ENCODE results near the gene UBE2F. TPM values are rescaled to one million over a fixed set of nuclear protein-coding genes. Genes with fewer than 3 reads are reported as not detected.
A peak's percentile ranks its signal among the peaks of the same experiment; 100 is the strongest.

The UBE2F gene
- total RNA-seq, 1 donor from 2014 or later = 51.4 TPM

GRCh38 chr2:237929979-237930378 lies 36.8 kb upstream of the UBE2F start:
- ATAC-seq = no peak
- Histone ChIP-seq H3K9me3 (no peaks in the 10 kb centered on the region), H3K4me3 (no peak overlapping the region), H3K27ac (no peak overlapping the region), H3K36me3 (no peaks in the 10 kb centered on the region), H3K27me3 (no peaks in the 10 kb centered on the region), H3K4me1 (peaks cover 8% of the 10 kb centered on the region)
- intact Hi-C loops (cut with DNase I) = no loop called here
- DNase-seq = no peak
- TF ChIP-seq, protein P1, sequence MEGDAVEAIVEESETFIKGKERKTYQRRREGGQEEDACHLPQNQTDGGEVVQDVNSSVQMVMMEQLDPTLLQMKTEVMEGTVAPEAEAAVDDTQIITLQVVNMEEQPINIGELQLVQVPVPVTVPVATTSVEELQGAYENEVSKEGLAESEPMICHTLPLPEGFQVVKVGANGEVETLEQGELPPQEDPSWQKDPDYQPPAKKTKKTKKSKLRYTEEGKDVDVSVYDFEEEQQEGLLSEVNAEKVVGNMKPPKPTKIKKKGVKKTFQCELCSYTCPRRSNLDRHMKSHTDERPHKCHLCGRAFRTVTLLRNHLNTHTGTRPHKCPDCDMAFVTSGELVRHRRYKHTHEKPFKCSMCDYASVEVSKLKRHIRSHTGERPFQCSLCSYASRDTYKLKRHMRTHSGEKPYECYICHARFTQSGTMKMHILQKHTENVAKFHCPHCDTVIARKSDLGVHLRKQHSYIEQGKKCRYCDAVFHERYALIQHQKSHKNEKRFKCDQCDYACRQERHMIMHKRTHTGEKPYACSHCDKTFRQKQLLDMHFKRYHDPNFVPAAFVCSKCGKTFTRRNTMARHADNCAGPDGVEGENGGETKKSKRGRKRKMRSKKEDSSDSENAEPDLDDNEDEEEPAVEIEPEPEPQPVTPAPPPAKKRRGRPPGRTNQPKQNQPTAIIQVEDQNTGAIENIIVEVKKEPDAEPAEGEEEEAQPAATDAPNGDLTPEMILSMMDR (IDR thresholded peaks at IDR 0.05) = no peak

DNA sequence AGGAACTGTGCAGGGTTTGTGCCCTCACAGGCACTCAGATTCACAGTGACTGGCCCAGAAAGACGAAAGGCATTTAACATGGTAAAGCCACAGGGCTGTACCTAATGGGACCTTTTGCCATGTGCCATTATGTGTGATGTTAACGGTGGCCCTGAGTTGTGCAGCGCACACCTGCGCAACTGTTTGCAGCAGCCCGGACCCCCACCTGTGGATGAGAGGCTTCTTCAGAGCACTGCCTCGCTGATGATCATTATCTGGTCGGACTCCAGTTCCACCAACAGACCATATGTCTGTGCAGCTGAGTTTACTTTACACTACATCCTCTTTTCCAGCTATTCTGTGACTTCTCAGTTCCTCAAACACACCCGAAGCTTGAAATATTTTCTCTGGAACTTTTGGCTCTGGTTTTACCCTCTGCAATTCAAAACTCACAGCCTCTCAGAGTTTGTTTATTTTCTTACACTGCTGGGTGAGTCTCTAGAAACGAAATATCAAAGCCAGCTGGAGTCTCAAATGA lies 35.6 kb upstream of the UBE2F start:
- DNase-seq = no peak
- intact Hi-C loops (cut with DNase I) = no loop called here
- no peaks in the 10 kb centered on the region for H3K36me3 ChIP-seq
- TF ChIP-seq, protein P1 (IDR thresholded peaks at IDR 0.05) = no peak
- H3K9me3 ChIP-seq = no peaks in the 10 kb centered on the region
- H3K4me1 ChIP-seq = peaks cover 8% of the 10 kb centered on the region
- peak; percentile 71 for ATAC-seq
- H3K27me3 ChIP-seq = no peaks in the 10 kb centered on the region
- no peak overlapping the region for H3K4me3 ChIP-seq
- peak overlapping the region; percentile 20 for H3K27ac ChIP-seq

DNA sequence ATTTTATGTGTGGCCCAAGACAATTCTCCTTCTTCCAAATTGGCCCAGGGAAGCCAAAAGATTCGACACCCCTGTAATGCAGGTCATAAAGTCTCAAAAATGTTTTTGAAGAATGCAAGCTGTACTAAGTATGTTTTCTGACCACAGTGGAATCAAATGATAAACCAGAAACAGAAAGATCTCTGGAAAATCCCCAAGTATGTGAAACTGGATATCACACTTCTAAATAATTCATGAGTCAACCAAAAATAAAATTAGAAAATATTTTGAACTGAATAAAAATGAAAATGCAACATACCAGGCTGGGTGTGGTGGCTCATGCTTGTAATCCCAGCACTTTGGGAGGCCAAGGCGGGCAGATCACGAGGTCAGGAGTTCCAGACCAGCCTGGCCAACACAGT lies 34.1 kb upstream of the UBE2F start:
- Histone ChIP-seq H3K36me3 (no peaks in the 10 kb centered on the region), H3K27me3 (no peaks in the 10 kb centered on the region), H3K27ac (no peak overlapping the region), H3K4me1 (peaks cover 8% of the 10 kb centered on the region), H3K9me3 (no peaks in the 10 kb centered on the region), H3K4me3 (no peak overlapping the region)
- ATAC-seq = no peak
- DNase-seq = no peak
- intact Hi-C loops (cut with DNase I) = no loop called here
- TF ChIP-seq, protein P1 (IDR thresholded peaks at IDR 0.05) = no peak

DNA sequence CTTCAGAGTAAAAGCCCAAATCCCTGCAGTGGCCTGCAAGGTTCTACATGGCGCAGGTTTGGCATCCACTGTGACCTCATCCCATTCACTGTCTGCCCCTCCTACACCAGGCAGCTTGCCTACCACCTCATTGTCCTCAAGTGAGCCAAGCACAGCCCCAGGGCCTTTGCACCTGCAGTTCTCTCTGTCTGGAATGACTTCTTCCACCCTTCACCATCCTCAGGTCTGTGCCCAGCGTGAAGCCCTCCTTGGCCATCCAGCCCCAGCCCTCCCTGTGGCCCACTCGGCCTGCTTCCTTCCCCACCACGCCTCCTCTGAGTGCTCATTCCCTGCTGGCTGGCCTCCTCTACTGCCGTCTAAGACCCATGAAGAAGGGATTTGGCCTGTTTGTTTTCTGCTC lies 32.6 kb upstream of the UBE2F start:
- TF ChIP-seq, protein P1 (IDR thresholded peaks at IDR 0.05) = no peak

DNA sequence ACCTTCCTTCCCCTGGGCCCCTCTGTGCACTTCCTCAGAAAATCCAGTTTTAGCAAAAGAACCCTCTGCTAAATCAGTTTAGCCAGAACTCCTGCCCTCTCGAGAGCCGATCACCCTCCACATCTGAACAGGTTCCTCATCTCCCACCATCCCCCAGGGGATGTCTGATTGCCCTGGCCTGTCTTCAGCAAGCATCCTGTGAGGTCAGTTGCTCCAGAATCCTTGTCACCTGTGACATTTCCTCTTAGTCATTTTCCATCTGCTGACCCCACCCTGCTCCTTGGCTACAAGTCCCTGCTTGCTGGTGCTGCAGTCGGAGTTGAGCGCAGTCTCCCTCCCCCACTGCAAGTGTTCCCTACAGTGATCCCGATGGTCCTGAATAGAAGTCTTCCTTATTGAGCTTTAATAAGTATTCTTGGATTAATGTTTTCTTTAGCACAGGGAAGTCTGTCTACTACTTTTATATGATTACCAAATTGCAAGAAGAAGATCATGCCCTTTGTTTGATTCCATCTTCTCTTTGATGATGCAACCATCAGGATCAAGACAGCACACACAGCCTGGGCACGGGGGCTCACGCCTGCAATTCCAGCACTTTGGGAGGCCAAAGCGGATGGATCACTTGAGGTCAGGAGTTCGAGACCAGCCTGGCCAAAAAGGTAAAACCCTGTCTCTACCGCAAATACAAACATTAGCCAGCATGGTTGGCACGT lies 30.9 kb upstream of the UBE2F start:
- H3K27ac ChIP-seq = no peak overlapping the region
- ATAC-seq = no peak
- DNase-seq = no peak
- H3K9me3 ChIP-seq = no peaks in the 10 kb centered on the region
- no peaks in the 10 kb centered on the region for H3K36me3 ChIP-seq
- TF ChIP-seq, protein P1 (IDR thresholded peaks at IDR 0.05) = no peak
- intact Hi-C loops (cut with DNase I) = no loop called here
- H3K4me3 ChIP-seq = no peak overlapping the region
- H3K4me1 ChIP-seq = peaks cover 8% of the 10 kb centered on the region
- H3K27me3 ChIP-seq = no peaks in the 10 kb centered on the region

More for the DNA sequence above, 32.6 kb upstream of the UBE2F start:
- intact Hi-C loops (cut with DNase I) = no loop called here
- DNase-seq (no peak), ATAC-seq (no peak)
- Histone ChIP-seq H3K27me3 (no peaks in the 10 kb centered on the region), H3K4me3 (no peak overlapping the region), H3K36me3 (no peaks in the 10 kb centered on the region), H3K27ac (no peak overlapping the region), H3K9me3 (no peaks in the 10 kb centered on the region), H3K4me1 (peaks cover 8% of the 10 kb centered on the region)

All from upper lobe of right lung (tissue), 1 donor.